Endodermal cell (in vitro differentiated cells): ENCODE data around the gene IL12A. TPM values are rescaled to one million over a fixed set of nuclear protein-coding genes. Genes with fewer than 3 reads are reported as not detected.

Source experiments
- DNase-seq: peaks from one replicate; pipeline ENCODE4 v3.0.0-alpha.2; 2017
- H3K27ac ChIP-seq: 2 replicates; pipeline ENCODE4 v1.5.1; 2013; ENCODE audit warnings: mild to moderate bottlenecking, low read depth, low read length, moderate library complexity
- H3K27me3 ChIP-seq: 2 replicates; pipeline ENCODE4 v1.6.1; 2013; ENCODE audit warnings: mild to moderate bottlenecking, low read length, moderate library complexity; ENCODE audit not compliant: insufficient read depth, control insufficient read depth, poor library complexity, severe bottlenecking
- H3K36me3 ChIP-seq: 2 replicates; pipeline ENCODE4 v1.7.0; 2013; ENCODE audit warnings: mild to moderate bottlenecking, low read length, moderate library complexity; ENCODE audit not compliant: control insufficient read depth, insufficient read depth
- H3K4me1 ChIP-seq: one replicate; pipeline ENCODE4 v1.7.0; 2013; ENCODE audit warnings: low read length; ENCODE audit not compliant: control insufficient read depth, insufficient read depth
- H3K4me3 ChIP-seq: 2 replicates; pipeline ENCODE4 v1.5.1; 2013; ENCODE audit warnings: mild to moderate bottlenecking, low read length, moderate library complexity
- H3K9ac ChIP-seq: 2 replicates; pipeline ENCODE4 v1.6.1; 2013; ENCODE audit warnings: mild to moderate bottlenecking, low read length, moderate library complexity; ENCODE audit not compliant: poor library complexity, severe bottlenecking; ENCODE audit errors: extremely low read depth
- H3K9me3 ChIP-seq: 2 replicates; pipeline ENCODE4 v1.6.1; 2013; ENCODE audit warnings: mild to moderate bottlenecking, low read length, moderate library complexity; ENCODE audit not compliant: control insufficient read depth
- H3K27ac Mint-ChIP-seq: 2 replicates; pipeline ENCODE4 v1.8.0; 2020; ENCODE audit warnings: mixed read lengths
- H3K27me3 Mint-ChIP-seq: 2 replicates; pipeline ENCODE4 v1.8.0; 2021; ENCODE audit warnings: mild to moderate bottlenecking, mixed read lengths; ENCODE audit not compliant: insufficient read depth
- H3K36me3 Mint-ChIP-seq: 2 replicates; pipeline ENCODE4 v1.8.0; 2020; ENCODE audit warnings: low read depth, mixed read lengths
- H3K4me1 Mint-ChIP-seq: 2 replicates; pipeline ENCODE4 v1.8.0; 2020; ENCODE audit warnings: mixed read lengths
- H3K4me3 Mint-ChIP-seq: 2 replicates; pipeline ENCODE4 v1.8.0; 2020; ENCODE audit warnings: mild to moderate bottlenecking, moderate library complexity, mixed read lengths
- H3K9me3 Mint-ChIP-seq: 2 replicates; pipeline ENCODE4 v1.8.0; 2020; ENCODE audit warnings: mild to moderate bottlenecking, mixed read lengths
- WGBS, 2 experiments: methylation state at CpG; one replicate each; pipeline versions ENCODE4 v1.1.5 to v1.1.7; 2013; ENCODE audit warnings: missing lambda C conversion rate in 2 of 2, mixed read lengths in 1 of 2; ENCODE audit not compliant: insufficient coverage in 1 of 2, insufficient read length in 1 of 2; 5-methylcytosine and 5-hydroxymethylcytosine counted together
- total RNA-seq, 2 donors: library from RNA; stranded (reverse); fragmentation: NEBNext Ultra II Directional in 1 of 2; extraction: Animal tissue kit (Norgen Biotek cat#: 25700) in 1 of 2; gene quantifications; 2 replicates in 1 of 2; 3 replicates in 1 of 2; pipeline ENCODE4 v1.2.1, GENCODE V29; 2021
- TF ChIP-seq, protein P1 (sequence below): fragments of 200-600 bp; sonication (generic); conservative IDR thresholded peaks from 2 replicates; pipeline ENCODE4 v1.5.0; 2021; ENCODE audit warnings: antibody characterized with exemption, mild to moderate bottlenecking

Gene IL12A
- total RNA-seq, 2 donors from 2014 or later = not detected

DNA sequence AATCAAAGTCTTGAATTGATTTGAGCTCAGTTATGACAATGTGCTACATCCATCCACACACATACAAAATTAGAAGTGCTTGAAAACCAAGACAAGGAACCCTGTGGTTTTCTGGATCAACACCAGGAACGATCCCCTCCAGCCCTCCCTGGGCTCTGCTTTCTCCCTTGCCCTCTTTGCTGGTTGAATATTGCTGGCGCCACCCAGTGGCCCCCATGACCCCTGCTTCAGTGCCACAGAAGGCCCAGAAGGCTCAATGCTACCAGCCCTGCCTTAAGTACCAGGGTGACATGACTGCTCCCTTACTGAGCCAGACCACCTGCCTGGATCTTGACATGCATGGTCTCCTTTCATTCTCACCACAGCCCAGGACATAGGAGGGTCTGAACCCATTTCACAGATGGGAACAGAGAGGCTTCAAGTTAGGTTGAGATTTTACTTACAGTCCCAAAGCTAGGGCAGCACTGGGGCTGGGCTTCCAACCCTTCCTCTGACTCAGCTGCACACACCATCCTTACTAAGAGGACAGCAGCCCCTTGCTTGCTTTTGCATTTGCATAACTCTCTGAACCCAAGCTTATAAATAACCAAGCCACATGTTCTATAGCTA, 15.0 kb downstream of the IL12A start:
- peaks cover 3% of the 10 kb centered on the region for H3K4me1 Mint-ChIP-seq

DNA sequence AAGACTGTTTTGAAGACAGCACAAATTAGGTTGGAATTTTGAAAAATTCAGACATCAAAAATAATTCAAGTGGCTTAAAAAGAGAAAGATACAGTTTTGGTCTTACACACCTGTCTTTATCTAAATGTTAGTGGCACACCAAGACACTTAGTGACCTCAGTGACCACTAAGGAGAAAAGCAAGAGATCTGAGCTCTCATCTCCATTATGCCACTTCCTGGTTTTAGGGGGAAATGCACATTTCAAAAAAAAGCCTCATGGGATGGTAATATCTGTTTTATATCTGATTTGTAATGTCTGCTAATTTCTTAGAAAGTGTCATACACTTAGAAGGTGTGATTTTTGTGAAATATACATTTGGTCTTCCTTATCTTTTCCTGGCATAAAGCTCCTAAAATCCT, 16.4 kb downstream of the IL12A start:
- no peaks in the 10 kb centered on the region for H3K36me3 Mint-ChIP-seq
- Histone ChIP-seq H3K36me3 (no peaks in the 10 kb centered on the region), H3K4me3 (no peak overlapping the region), H3K4me1 (no peaks in the 10 kb centered on the region), H3K9ac (no peak overlapping the region), H3K27me3 (no peaks in the 10 kb centered on the region), H3K9me3 (no peaks in the 10 kb centered on the region), H3K27ac (no peak overlapping the region)
- H3K9me3 Mint-ChIP-seq = no peaks in the 10 kb centered on the region
- TF ChIP-seq, protein P1, sequence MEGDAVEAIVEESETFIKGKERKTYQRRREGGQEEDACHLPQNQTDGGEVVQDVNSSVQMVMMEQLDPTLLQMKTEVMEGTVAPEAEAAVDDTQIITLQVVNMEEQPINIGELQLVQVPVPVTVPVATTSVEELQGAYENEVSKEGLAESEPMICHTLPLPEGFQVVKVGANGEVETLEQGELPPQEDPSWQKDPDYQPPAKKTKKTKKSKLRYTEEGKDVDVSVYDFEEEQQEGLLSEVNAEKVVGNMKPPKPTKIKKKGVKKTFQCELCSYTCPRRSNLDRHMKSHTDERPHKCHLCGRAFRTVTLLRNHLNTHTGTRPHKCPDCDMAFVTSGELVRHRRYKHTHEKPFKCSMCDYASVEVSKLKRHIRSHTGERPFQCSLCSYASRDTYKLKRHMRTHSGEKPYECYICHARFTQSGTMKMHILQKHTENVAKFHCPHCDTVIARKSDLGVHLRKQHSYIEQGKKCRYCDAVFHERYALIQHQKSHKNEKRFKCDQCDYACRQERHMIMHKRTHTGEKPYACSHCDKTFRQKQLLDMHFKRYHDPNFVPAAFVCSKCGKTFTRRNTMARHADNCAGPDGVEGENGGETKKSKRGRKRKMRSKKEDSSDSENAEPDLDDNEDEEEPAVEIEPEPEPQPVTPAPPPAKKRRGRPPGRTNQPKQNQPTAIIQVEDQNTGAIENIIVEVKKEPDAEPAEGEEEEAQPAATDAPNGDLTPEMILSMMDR = no peak
- peaks cover 3% of the 10 kb centered on the region for H3K4me1 Mint-ChIP-seq
- no peaks in the 10 kb centered on the region for H3K27me3 Mint-ChIP-seq
- no peak for DNase-seq
- no peak overlapping the region for H3K4me3 Mint-ChIP-seq
- H3K27ac Mint-ChIP-seq = no peak overlapping the region

More for the DNA sequence above, 15.0 kb downstream of the IL12A start:
- 17% methylated on average over 1 to 2 of the region's 2 CpGs for WGBS, 2 experiments
- Histone ChIP-seq H3K27ac (no peak overlapping the region), H3K4me1 (no peaks in the 10 kb centered on the region), H3K27me3 (no peaks in the 10 kb centered on the region), H3K36me3 (no peaks in the 10 kb centered on the region), H3K4me3 (no peak overlapping the region), H3K9ac (no peak overlapping the region), H3K9me3 (no peaks in the 10 kb centered on the region)
- Mint-ChIP-seq H3K27ac (no peak overlapping the region), H3K27me3 (no peaks in the 10 kb centered on the region), H3K36me3 (no peaks in the 10 kb centered on the region), H3K4me3 (no peak overlapping the region), H3K9me3 (no peaks in the 10 kb centered on the region)
- TF ChIP-seq, protein P1 = peak; percentile 85
- peak; percentile 91 for DNase-seq

DNA sequence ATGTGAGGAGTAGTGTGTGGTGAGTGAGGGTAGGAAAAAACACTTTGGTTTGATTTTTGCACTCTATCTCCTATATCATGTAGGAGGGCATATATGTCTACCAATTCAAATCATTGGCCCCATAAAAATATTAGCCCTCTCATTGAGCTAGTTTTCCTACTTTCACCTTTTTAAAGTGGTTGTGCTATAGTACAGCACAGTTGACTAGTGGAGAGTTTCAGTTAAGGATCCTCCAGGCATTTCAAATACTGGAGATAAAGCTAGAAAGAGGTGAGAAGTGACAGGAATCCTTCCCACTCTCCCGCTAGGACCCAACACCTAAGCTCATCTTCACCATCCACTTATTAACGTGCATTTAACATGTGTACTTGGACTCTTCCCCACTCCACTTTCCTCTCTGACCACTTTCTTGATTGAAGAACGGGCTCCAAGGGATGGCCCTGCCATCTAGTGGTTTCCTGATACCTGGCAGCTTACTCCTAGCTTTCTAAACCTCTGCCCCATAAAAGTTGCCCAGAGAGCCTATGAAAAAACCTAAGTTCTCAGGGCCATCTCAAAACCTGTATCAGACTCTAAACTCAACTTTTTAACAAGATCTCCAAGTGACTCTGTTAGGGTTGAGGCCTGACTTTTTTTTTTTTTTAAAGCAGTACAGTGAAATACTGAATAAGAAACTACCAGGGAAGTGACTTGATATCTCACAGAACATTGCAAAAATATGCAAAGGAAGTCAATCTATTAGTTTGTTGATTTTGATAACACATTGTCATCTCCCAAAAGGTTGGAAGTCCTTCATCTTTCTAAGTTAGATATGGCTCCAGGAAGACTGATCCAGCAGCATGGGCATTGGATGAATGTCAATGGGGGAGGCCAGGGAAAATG, 17.9 kb downstream of the IL12A start:
- DNase-seq = peak; percentile 78
- H3K9me3 Mint-ChIP-seq = no peaks in the 10 kb centered on the region
- H3K4me1 Mint-ChIP-seq = no peaks in the 10 kb centered on the region
- Histone ChIP-seq H3K36me3 (no peaks in the 10 kb centered on the region), H3K27me3 (no peaks in the 10 kb centered on the region), H3K9me3 (no peaks in the 10 kb centered on the region), H3K27ac (no peak overlapping the region), H3K9ac (no peak overlapping the region), H3K4me1 (no peaks in the 10 kb centered on the region), H3K4me3 (no peak overlapping the region)
- no peaks in the 10 kb centered on the region for H3K27me3 Mint-ChIP-seq
- 13 to 19% methylated on average over 3 of the region's 3 CpGs for WGBS, 2 experiments
- H3K36me3 Mint-ChIP-seq = no peaks in the 10 kb centered on the region
- H3K4me3 Mint-ChIP-seq = no peak overlapping the region
- H3K27ac Mint-ChIP-seq = no peak overlapping the region
- TF ChIP-seq, protein P1 = peak; percentile 85
